Measurements from ENCODE around the gene ABCG5.

ABCG5 gene

GRCh38 chr2:43790147-43790546 is 48.5 kb downstream of the ABCG5 start:
- no peaks in the 10 kb centered on the region for H4K20me1 ChIP-seq (ENCODE audit: low read depth, low read length)
- no peak overlapping the region for H3K4me2 ChIP-seq (ENCODE audit: low read depth, low read length, poor library complexity, severe bottlenecking)
- H3K9ac ChIP-seq (ENCODE audit: low read length): no peak overlapping the region
- H3K9me3 ChIP-seq (ENCODE audit: insufficient read depth, low read length): no peaks in the 10 kb centered on the region
- H3K27me3 ChIP-seq (ENCODE audit: low read length): no peaks in the 10 kb centered on the region
- H3K36me3 ChIP-seq (ENCODE audit: low read length): no peaks in the 10 kb centered on the region
- no peaks in the 10 kb centered on the region for H3F3A ChIP-seq (ENCODE audit: insufficient read depth)
- no peaks in the 10 kb centered on the region for H3K79me2 ChIP-seq (ENCODE audit: insufficient read depth, low read length)
- H2AFZ ChIP-seq (ENCODE audit: low read depth, low read length, severe bottlenecking): no peak overlapping the region
- H3K27ac ChIP-seq (ENCODE audit: low read depth, low read length): no peak overlapping the region
- H3K4me3 ChIP-seq (ENCODE audit: insufficient read depth, low read length, poor library complexity, severe bottlenecking): no peak overlapping the region
- H3K9me2 ChIP-seq (replicated peaks; ENCODE audit: insufficient read depth, low read length): no peaks in the 10 kb centered on the region
- no peak for TF ChIP-seq EZH2phosphoT487 (conservative IDR thresholded peaks at IDR 0.05; ENCODE audit: low read length)
- TF ChIP-seq CTCF (IDR thresholded peaks at IDR 0.05; ENCODE audit: insufficient read depth, low read length, poor library complexity, severe bottlenecking): no peak

GRCh38 chr2:43788646-43789045 is 50.0 kb downstream of the ABCG5 start:
- H3K4me3 ChIP-seq (ENCODE audit: insufficient read depth, low read length, poor library complexity, severe bottlenecking): no peak overlapping the region
- no peaks in the 10 kb centered on the region for H3K9me3 ChIP-seq (ENCODE audit: insufficient read depth, low read length)
- H3F3A ChIP-seq (ENCODE audit: insufficient read depth): no peaks in the 10 kb centered on the region
- no peak overlapping the region for H3K27ac ChIP-seq (ENCODE audit: low read depth, low read length)
- no peak overlapping the region for H2AFZ ChIP-seq (ENCODE audit: low read depth, low read length, severe bottlenecking)
- H4K20me1 ChIP-seq (ENCODE audit: low read depth, low read length): no peaks in the 10 kb centered on the region
- H3K9ac ChIP-seq (ENCODE audit: low read length): no peak overlapping the region
- H3K9me2 ChIP-seq (replicated peaks; ENCODE audit: insufficient read depth, low read length): no peaks in the 10 kb centered on the region
- no peak overlapping the region for H3K4me2 ChIP-seq (ENCODE audit: low read depth, low read length, poor library complexity, severe bottlenecking)
- no peaks in the 10 kb centered on the region for H3K27me3 ChIP-seq (ENCODE audit: low read length)
- H3K79me2 ChIP-seq (ENCODE audit: insufficient read depth, low read length): no peaks in the 10 kb centered on the region
- TF ChIP-seq EZH2phosphoT487 (conservative IDR thresholded peaks at IDR 0.05; ENCODE audit: low read length) (no peak), CTCF (IDR thresholded peaks at IDR 0.05; ENCODE audit: insufficient read depth, low read length, poor library complexity, severe bottlenecking) (no peak)
- no peaks in the 10 kb centered on the region for H3K36me3 ChIP-seq (ENCODE audit: low read length)

- Histone ChIP-seq H3F3A (ENCODE audit: insufficient read depth) (no peaks in the 10 kb centered on the region), H4K20me1 (ENCODE audit: low read depth, low read length) (no peaks in the 10 kb centered on the region), H3K79me2 (ENCODE audit: insufficient read depth, low read length) (no peaks in the 10 kb centered on the region), H3K4me2 (ENCODE audit: low read depth, low read length, poor library complexity, severe bottlenecking) (no peak overlapping the region), H3K36me3 (ENCODE audit: low read length) (no peaks in the 10 kb centered on the region), H2AFZ (ENCODE audit: low read depth, low read length, severe bottlenecking) (no peak overlapping the region), H3K9ac (ENCODE audit: low read length) (no peak overlapping the region), H3K27ac (ENCODE audit: low read depth, low read length) (no peak overlapping the region), H3K9me2 (replicated peaks; ENCODE audit: insufficient read depth, low read length) (no peaks in the 10 kb centered on the region), H3K4me3 (ENCODE audit: insufficient read depth, low read length, poor library complexity, severe bottlenecking) (no peak overlapping the region), H3K27me3 (ENCODE audit: low read length) (no peaks in the 10 kb centered on the region), H3K9me3 (ENCODE audit: insufficient read depth, low read length) (no peaks in the 10 kb centered on the region)
- no peak for TF ChIP-seq EZH2phosphoT487 (conservative IDR thresholded peaks at IDR 0.05; ENCODE audit: low read length)
- TF ChIP-seq CTCF (IDR thresholded peaks at IDR 0.05; ENCODE audit: insufficient read depth, low read length, poor library complexity, severe bottlenecking): no peak
These were observed 50.7 kb downstream of the ABCG5 start for GRCh38 chr2:43787895-43788294.
